Choroid plexus epithelial cell (primary cell): ENCODE data around the gene MYCBP.

Experiments
- DNase-seq: peaks from one replicate; pipeline ENCODE4 v3.0.0-alpha.2; 2010; ENCODE audit warnings: low read depth
- H3K4me3 ChIP-seq: 2 replicates; pipeline ENCODE4 v1.5.1; 2011; ENCODE audit warnings: low read depth, mild to moderate bottlenecking, control low read depth, low read length, moderate library complexity
- TF ChIP-seq, protein P1 (sequence below): conservative IDR thresholded peaks from 2 replicates; pipeline ENCODE4 v1.5.1; 2011; ENCODE audit warnings: low read depth, mild to moderate bottlenecking, control low read depth, inconsistent platforms, low read length, moderate library complexity

Gene MYCBP

DNA sequence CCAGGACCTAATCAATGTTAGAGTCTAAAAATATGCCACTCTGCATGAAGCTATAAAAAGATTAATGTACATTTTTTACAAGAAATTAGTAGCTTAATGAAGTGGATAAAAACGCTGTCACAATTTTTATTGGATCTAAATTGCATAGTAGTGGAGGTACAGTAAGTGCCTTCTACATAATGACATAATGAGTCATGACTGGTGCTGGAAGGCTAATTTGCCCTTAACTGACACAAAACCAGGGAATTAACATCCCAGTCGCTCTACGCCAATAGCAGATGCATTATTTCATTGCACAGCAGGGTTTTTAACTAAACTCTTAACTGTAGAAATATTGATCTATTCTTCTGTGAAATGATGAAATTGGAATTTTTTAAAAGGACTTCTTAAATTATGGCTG, 46.9 kb downstream of the MYCBP start:
- TF ChIP-seq, protein P1, sequence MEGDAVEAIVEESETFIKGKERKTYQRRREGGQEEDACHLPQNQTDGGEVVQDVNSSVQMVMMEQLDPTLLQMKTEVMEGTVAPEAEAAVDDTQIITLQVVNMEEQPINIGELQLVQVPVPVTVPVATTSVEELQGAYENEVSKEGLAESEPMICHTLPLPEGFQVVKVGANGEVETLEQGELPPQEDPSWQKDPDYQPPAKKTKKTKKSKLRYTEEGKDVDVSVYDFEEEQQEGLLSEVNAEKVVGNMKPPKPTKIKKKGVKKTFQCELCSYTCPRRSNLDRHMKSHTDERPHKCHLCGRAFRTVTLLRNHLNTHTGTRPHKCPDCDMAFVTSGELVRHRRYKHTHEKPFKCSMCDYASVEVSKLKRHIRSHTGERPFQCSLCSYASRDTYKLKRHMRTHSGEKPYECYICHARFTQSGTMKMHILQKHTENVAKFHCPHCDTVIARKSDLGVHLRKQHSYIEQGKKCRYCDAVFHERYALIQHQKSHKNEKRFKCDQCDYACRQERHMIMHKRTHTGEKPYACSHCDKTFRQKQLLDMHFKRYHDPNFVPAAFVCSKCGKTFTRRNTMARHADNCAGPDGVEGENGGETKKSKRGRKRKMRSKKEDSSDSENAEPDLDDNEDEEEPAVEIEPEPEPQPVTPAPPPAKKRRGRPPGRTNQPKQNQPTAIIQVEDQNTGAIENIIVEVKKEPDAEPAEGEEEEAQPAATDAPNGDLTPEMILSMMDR = no peak
- H3K4me3 ChIP-seq = no peak overlapping the region
- DNase-seq = no peak

DNA sequence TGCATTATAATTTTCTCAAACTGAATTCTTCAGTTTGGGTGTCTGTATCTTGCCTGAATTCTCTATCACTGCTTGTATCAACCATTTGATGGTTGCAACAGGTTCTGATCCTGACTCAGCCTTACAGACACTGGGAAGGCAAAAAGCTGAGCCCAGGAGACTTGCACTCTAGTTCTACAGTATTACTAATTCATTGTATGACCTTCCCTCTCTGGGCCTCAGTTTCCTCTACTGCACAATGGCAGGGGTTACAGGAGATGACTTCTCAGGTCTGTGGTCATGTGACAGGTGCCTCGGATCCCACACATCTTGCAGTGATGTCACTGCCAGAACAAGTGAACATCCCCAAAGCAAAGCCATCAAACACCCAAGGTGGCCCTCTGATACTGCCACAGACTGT, 52.3 kb downstream of the MYCBP start:
- H3K4me3 ChIP-seq = no peak overlapping the region
- no peak for DNase-seq
- TF ChIP-seq, protein P1 = no peak

DNA sequence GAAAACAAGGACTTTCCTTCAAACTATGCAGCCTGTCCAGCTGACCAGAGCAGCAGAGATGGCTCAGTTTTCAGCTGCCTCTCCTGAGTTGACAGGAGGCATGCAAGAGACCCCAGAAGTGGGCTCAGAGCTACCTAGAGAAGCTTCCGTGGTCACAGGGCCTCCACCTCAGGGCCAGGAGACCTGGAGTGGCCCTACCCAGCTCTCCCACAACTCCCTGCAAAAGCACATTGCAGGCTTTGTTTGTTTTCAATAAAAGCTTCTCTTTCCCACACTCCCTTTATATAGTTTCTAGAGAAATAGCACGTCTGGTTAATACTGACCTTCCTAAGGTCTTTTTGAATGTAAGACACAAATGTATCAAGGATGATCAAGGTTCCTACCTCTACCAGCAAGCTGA, 53.6 kb downstream of the MYCBP start:
- H3K4me3 ChIP-seq = no peak overlapping the region
- TF ChIP-seq, protein P1 = no peak
- DNase-seq = no peak

DNA sequence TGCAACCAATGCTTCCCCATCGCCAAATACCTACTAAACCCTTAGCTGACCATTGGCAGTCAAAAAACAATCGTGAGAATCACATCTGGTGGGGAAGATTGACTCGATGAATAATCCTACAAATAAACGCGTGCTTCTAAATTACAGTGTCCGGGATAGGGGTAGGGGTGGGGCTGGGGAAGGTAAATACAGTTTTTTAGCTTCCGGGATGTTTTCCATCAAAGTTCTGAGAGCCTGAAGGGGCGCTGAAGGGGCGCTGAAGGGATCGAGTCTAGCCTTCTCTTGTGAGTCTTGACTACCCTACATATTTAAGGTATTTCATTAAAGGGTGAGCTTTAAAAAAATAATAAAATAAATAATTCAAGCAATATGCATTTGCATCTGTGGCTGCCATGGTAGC, 54.1 kb downstream of the MYCBP start:
- TF ChIP-seq, protein P1 = no peak
- DNase-seq = no peak
- no peak overlapping the region for H3K4me3 ChIP-seq

DNA sequence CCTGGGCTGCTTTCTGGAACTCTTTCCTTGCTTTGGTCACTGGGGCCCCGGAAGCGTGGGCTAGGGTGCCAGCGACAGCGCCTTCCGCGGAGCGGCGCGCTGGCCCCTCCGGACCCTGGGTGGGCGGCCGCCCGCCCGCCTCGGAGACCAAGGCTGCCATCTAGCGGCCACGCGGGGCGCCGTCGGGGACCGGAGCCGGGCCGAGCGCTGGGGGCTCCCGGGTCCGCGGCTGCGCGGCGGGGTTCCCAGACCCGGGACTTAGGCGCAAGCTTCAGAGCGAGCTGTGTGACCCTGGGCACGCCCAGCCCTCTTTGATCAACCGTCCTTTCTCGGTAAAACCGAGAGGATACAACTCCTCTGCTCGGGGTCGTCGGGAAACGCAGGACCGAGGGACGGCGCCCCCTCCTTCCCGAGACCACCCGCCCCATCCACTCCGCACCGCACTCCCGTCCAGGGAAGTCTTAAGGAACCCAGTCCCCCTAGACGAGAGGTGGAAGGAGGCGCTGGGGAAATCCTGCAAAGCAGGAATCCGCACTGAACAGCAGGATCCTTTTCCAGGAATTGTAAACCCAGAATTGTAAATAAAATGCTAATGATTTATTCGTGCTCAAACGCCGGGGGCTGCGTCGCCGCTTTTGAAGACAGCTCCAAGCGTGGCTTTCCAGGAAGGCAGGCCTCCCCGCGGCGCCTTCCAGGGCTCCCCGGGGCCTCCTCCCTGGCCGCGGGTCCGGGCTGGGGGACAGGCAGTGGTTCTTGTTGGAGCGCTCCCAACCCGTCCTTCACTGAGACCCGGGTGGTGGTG, 54.8 kb downstream of the MYCBP start:
- TF ChIP-seq, protein P1 = peak; percentile 42
- no peak for DNase-seq
- H3K4me3 ChIP-seq = peak overlapping the region; percentile 8

DNA sequence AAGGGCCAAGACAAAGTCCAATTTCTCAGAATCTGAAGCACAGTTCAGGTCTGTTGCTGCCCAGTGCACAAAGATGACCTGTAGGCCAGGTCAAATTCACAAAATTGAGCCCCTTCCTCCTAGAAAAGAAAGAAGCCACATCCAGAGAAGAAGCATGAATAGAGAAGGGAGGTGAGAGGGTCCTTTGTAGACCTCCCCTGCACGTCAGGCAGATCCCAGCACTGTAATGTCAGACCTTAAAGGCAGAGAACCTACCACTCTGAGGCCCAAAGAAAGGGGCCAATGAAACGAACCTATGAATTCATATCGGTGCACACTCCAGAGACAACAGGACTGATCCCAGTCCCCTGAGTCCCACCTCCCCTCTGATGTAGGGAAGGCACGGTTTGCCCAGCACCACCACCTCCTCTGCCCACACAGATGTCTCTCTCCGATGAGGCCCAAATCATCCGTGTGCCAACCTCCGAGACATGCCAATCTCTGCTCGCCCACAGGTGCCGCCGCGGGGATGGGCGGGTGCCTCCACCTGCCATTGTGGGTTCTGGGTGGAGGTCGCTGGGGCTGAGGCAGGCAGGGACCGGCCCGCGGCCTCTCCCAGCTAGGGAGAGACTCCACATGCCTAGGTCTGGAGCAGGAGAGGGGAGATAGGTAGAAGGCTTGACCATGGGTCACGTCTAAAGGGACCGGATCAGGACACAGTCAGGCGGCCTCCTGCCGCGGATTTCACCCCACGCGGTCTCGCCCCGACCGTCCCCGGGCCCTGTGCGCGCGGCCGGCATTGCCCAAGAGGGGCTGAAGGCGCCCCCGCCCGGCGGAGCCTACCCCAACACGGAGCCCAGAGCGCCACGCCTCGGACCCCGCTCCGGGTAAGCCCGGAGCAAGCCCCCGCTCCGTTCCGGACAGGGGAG, 55.6 kb downstream of the MYCBP start:
- DNase-seq = no peak
- no peak overlapping the region for H3K4me3 ChIP-seq
- TF ChIP-seq, protein P1 = no peak
